Fibroblast of villous mesenchyme (primary cell): Measurements from ENCODE around the gene ZPBP2. TPM values are rescaled to one million over a fixed set of nuclear protein-coding genes. Genes with fewer than 3 reads are reported as not detected.
"Not testable (repeated sequence)": the region's sequence is repeated elsewhere in the genome, so short reads cannot be mapped to it uniquely, and the experiment has no call there.

Source experiments
- DNase-seq: peaks from one replicate; pipeline ENCODE4 v3.0.0-alpha.2; 2010; ENCODE audit warnings: low read depth
- H3K4me3 ChIP-seq: 2 replicates; pipeline ENCODE4 v1.5.1; 2011; ENCODE audit warnings: low read depth, mild to moderate bottlenecking, low read length
- total RNA-seq: library from RNA; depleted of rRNA; stranded (reverse); fragments of >200 nt; gene quantifications from 2 replicates; pipeline ENCODE4 v1.2.3, GENCODE V29; 2012
- TF ChIP-seq, protein P1 (sequence below): IDR thresholded peaks from 2 replicates; pipeline ENCODE4 v1.5.1; 2012; ENCODE audit warnings: low read depth, mild to moderate bottlenecking, low read length; ENCODE audit not compliant: insufficient read depth

Gene ZPBP2
- total RNA-seq, 1 donor, result not detected

DNA sequence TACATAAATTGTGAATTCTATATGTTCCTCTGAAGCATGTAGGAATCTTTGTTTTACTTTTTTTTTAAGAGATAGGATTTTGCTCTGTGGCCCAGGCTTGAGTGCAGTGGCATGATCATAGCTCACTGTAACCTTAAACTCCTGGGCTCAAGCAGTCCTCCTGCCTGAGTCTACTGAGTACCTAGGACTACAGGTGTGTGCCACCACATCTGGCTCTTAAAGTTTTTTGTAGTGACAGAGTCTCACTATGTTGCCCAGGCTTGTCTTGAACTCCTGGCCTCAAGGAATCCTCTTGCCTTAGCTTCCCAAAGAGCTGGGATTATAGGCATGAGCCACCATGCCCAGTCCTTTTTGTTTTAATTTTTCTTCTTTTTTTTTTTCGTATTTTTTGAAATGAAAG, 29.2 kb upstream of the ZPBP2 start:
- H3K4me3 ChIP-seq, result no peak overlapping the region
- DNase-seq, result no peak
- TF ChIP-seq, protein P1, sequence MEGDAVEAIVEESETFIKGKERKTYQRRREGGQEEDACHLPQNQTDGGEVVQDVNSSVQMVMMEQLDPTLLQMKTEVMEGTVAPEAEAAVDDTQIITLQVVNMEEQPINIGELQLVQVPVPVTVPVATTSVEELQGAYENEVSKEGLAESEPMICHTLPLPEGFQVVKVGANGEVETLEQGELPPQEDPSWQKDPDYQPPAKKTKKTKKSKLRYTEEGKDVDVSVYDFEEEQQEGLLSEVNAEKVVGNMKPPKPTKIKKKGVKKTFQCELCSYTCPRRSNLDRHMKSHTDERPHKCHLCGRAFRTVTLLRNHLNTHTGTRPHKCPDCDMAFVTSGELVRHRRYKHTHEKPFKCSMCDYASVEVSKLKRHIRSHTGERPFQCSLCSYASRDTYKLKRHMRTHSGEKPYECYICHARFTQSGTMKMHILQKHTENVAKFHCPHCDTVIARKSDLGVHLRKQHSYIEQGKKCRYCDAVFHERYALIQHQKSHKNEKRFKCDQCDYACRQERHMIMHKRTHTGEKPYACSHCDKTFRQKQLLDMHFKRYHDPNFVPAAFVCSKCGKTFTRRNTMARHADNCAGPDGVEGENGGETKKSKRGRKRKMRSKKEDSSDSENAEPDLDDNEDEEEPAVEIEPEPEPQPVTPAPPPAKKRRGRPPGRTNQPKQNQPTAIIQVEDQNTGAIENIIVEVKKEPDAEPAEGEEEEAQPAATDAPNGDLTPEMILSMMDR, result no peak

DNA sequence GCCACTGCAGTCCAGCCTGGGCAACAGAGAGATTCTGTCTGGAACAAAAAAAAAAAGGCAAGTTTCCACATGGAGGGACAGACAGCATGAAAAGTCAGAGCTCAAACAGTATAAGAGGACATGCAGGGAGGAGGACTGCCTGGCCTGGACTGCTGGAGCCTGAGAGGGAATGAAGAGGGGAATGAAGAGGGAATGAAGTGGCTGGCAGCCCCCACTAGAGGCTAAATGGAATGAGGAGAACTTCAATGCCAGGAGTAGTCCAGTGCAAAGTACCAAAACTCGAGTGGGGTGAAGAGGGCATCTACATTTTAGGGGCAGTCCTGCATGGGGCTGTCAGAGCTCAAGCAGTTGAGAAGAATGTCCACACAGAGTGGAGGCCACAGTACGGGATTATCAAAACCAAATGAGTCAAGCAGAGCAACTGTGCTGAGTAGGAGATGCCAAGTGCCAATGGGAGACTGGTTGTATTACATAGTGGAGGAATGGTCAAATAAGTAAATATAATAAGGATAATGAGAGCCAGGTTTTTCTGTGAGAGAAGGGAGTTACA, 26.8 kb upstream of the ZPBP2 start:
- TF ChIP-seq, protein P1, result no peak
- DNase-seq, result no peak

DNA sequence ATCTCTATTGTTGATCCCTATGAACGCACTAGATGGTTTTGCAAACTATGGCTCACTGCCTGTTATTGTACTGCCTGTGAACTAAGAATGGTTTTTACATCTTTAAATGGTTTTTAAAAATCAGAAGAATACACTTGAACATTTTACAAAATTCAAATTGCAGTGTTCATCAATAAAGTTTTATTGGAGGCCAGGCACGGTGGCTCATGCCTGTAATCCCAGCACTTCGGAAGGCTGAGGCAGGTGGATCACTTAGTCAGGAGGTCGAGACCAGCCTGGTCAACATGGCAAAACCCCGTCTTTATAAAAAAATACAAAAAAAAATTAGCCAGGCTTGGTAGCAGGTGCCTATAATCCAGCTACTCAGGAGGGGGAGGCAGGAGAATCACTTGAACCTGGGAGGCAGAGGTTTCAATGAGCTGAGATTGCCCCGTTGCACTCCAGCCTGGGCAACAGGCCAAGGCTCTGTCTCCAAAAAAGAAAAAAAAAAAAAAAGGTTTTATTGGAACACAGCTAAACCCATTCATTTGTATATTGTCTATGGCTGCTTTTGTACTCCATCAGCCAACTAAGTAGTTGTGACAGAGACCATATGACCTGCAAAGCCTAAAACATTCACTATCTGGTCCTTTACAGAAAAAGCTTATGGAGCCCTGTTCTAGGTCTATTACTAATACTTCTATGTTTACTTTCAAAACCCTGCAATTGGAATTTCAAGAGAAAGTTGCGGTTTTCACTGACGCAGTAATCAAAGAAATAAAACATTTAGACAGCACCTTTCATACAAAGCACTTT, 22.8 kb upstream of the ZPBP2 start:
- peak; percentile 15 for DNase-seq
- TF ChIP-seq, protein P1, result no peak
- no peak overlapping the region for H3K4me3 ChIP-seq

More for the DNA sequence above, 26.8 kb upstream of the ZPBP2 start:
- no peak overlapping the region for H3K4me3 ChIP-seq

DNA sequence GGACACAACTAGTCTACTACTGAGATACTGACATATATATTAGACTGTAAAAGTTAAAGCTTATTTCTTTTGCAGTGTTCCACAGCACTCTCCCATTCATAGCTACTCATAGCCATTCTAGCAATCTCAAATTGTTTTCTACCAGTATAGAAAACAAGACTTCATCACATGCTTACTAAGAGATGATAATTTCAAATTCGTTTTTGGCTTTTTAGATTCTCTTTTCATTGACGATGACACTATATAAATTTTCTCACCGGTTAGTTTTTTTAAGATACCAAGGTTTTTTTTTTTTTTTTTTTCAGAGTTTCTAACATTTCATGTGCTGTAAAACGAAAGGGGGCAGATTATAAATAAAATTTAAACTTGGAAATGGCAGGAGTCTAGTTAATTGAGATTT, 21.8 kb upstream of the ZPBP2 start:
- H3K4me3 ChIP-seq, result no peak overlapping the region
- TF ChIP-seq, protein P1, result no peak
- DNase-seq, result no peak

GRCh38 chr17:39848600-39848999, 19.4 kb upstream of the ZPBP2 start:
- no peak for DNase-seq
- no peak overlapping the region for H3K4me3 ChIP-seq
- TF ChIP-seq, protein P1, result no peak

DNA sequence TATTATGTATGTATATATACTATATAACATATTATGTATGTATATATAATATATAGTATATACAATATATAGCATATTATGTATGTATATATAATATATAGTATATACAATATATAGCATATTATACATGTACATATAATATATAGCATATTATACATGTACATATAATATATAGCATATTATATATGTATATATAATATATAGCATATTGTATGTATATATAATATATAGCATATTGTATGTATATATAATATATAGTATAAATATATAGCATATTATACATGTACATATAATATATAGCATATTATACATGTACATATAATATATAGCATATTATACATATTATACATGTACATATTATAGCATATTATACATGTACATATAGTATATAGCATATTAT, 17.8 kb upstream of the ZPBP2 start:
- not testable (repeated sequence) for H3K4me3 ChIP-seq, DNase-seq

GRCh38 chr17:39852239-39852638, 15.8 kb upstream of the ZPBP2 start:
- DNase-seq, result no peak
- H3K4me3 ChIP-seq, result no peak overlapping the region
- TF ChIP-seq, protein P1, result no peak
